IMR-90 (cell line): ENCODE data around the gene FAM131B. TPM values are rescaled to one million over a fixed set of nuclear protein-coding genes. Genes with fewer than 3 reads are reported as not detected.

Source experiments
- ATAC-seq: fragments of 200-7000 bp; cut with Tn5 transposase; 2 replicates; pipeline ENCODE4 v1.9.1; 2020; ENCODE audit warnings: low read depth, mild to moderate bottlenecking, moderate library complexity
- BruUV-seq: library from RNA; stranded (reverse); fragments of 400-500 nt; replicated peaks from 2 replicates; lab custom pipeline; 2021; lab: Mats Ljungman, UMichigan
- CTCF ChIA-PET: fragments of 300-600 bp; formaldehyde crosslinking; extraction: SDS; loops from one replicate; lab custom pipeline; 2021; ENCODE audit warnings: antibody characterized with exemption; lab: Yijun Ruan, JAX
- POLR2A ChIA-PET: fragments of 300-600 bp; sonication (Branson Sonifier 250); formaldehyde crosslinking; loops from one replicate; lab custom pipeline; 2022; ENCODE audit warnings: antibody characterized with exemption; ENCODE audit not compliant: unreplicated experiment; lab: Charles Lee
- DNase-seq: peaks from one replicate; pipeline ENCODE4 v3.0.0; 2013
- H2AFZ ChIP-seq: replicated peaks from 2 replicates; pipeline ENCODE3; 2013; ENCODE audit warnings: low read length, mild to moderate bottlenecking; ENCODE audit not compliant: poor library complexity
- H2AK5ac ChIP-seq: 2 replicates; pipeline ENCODE4 v1.6.1; 2013; ENCODE audit warnings: low read depth, low read length, inconsistent platforms
- H2AK9ac ChIP-seq: replicated peaks from 2 replicates; pipeline ENCODE3; 2013; ENCODE audit warnings: mild to moderate bottlenecking, low read depth, low read length, moderate library complexity; ENCODE audit not compliant: poor library complexity
- H2BK120ac ChIP-seq: 2 replicates; pipeline ENCODE4 v1.6.1; 2013; ENCODE audit warnings: low read depth, low read length, inconsistent platforms
- H2BK15ac ChIP-seq: 3 replicates; pipeline ENCODE4 v1.6.1; 2013; ENCODE audit warnings: low read depth, low read length, inconsistent platforms
- H2BK20ac ChIP-seq: 2 replicates; pipeline ENCODE4 v1.6.1; 2013; ENCODE audit warnings: low read depth, mild to moderate bottlenecking, inconsistent platforms, low read length, moderate library complexity
- H2BK5ac ChIP-seq: 2 replicates; pipeline ENCODE4 v1.6.1; 2013; ENCODE audit warnings: mild to moderate bottlenecking, low read depth, low read length, inconsistent platforms; ENCODE audit not compliant: poor library complexity, severe bottlenecking
- H3K14ac ChIP-seq: replicated peaks from 2 replicates; pipeline ENCODE4 v1.6.1; 2013; ENCODE audit warnings: low read depth, low read length, inconsistent platforms
- H3K18ac ChIP-seq: 2 replicates; pipeline ENCODE4 v1.6.1; 2013; ENCODE audit warnings: low read depth, low read length, control low read depth
- H3K23ac ChIP-seq: 2 replicates; pipeline ENCODE4 v1.6.1; 2013; ENCODE audit warnings: low read depth, low read length, inconsistent platforms
- H3K27ac ChIP-seq: 2 replicates; pipeline ENCODE4 v1.5.1; 2013; ENCODE audit warnings: mild to moderate bottlenecking, control low read depth, low read length; ENCODE audit not compliant: insufficient read depth
- H3K27me3 ChIP-seq: 2 replicates; pipeline ENCODE4 v1.6.1; 2013; ENCODE audit warnings: low read length; ENCODE audit not compliant: control insufficient read depth, insufficient read depth
- H3K36me3 ChIP-seq: 2 replicates; pipeline ENCODE4 v1.6.1; 2013; ENCODE audit warnings: low read length, mixed read lengths; ENCODE audit not compliant: control insufficient read depth, insufficient read depth
- H3K4ac ChIP-seq: 2 replicates; pipeline ENCODE4 v1.6.1; 2013; ENCODE audit warnings: low read depth, low read length, inconsistent platforms
- H3K4me1 ChIP-seq: 2 replicates; pipeline ENCODE4 v1.6.1; 2013; ENCODE audit warnings: low read length, mixed read lengths; ENCODE audit not compliant: control insufficient read depth, insufficient read depth
- H3K4me2 ChIP-seq: 2 replicates; pipeline ENCODE4 v1.6.1; 2013; ENCODE audit warnings: low read depth, mild to moderate bottlenecking, control low read depth, low read length, moderate library complexity
- H3K4me3 ChIP-seq: 2 replicates; pipeline ENCODE4 v1.5.1; 2013; ENCODE audit warnings: low read depth, mild to moderate bottlenecking, control low read depth, low read length, moderate library complexity; ENCODE audit not compliant: insufficient read depth
- H3K56ac ChIP-seq: 2 replicates; pipeline ENCODE4 v1.6.1; 2013; ENCODE audit warnings: low read length, inconsistent platforms; ENCODE audit not compliant: insufficient read depth; ENCODE audit errors: extremely low read depth
- H3K79me1 ChIP-seq, 2 experiments: 2 replicates each; pipeline ENCODE4 v1.6.1; 2013; ENCODE audit warnings: low read length in 2 of 2, inconsistent platforms in 1 of 2, low read depth in 1 of 2
- H3K9ac ChIP-seq: 2 replicates; pipeline ENCODE4 v1.6.1; 2013; ENCODE audit warnings: low read depth, low read length, control low read depth
- H3K9me1 ChIP-seq: 2 replicates; pipeline ENCODE4 v1.6.1; 2013; ENCODE audit warnings: low read length, inconsistent platforms; ENCODE audit not compliant: insufficient read depth
- H3K9me3 ChIP-seq: 2 replicates; pipeline ENCODE4 v1.6.1; 2013; ENCODE audit warnings: low read length; ENCODE audit not compliant: control insufficient read depth, insufficient read depth
- H4K20me1 ChIP-seq: 2 replicates; pipeline ENCODE4 v1.6.1; 2013; ENCODE audit warnings: low read length, inconsistent platforms; ENCODE audit not compliant: insufficient read depth
- H4K5ac ChIP-seq: 2 replicates; pipeline ENCODE4 v1.6.1; 2013; ENCODE audit warnings: mild to moderate bottlenecking, low read depth, low read length, control low read depth
- H4K8ac ChIP-seq, 2 experiments: 2 replicates each; pipeline ENCODE4 v1.6.1; 2013; ENCODE audit warnings: low read depth in 2 of 2, low read length in 2 of 2, control low read depth in 1 of 2, inconsistent platforms in 1 of 2
- H4K91ac ChIP-seq: 2 replicates; pipeline ENCODE4 v1.6.1; 2013; ENCODE audit warnings: low read depth, low read length, inconsistent platforms; ENCODE audit not compliant: insufficient read depth
- CTCF ChIP-seq: conservative IDR thresholded peaks from 2 replicates; pipeline ENCODE4 v1.5.1; 2012; ENCODE audit warnings: mild to moderate bottlenecking, low read depth, low read length, improper control_type of control experiment
- MAZ ChIP-seq: IDR thresholded peaks from 2 replicates; pipeline ENCODE4 v1.6.1; 2012; ENCODE audit warnings: low read depth, mild to moderate bottlenecking, low read length, improper control_type of control experiment, moderate library complexity, borderline replicate concordance
- WGBS, 2 experiments: methylation state at CpG; one replicate each; pipeline versions ENCODE4 v1.1.5 to v1.1.7; 2013; ENCODE audit warnings: missing lambda C conversion rate in 2 of 2; ENCODE audit not compliant: insufficient read length in 1 of 2; ENCODE audit errors: extremely low coverage in 2 of 2; 5-methylcytosine and 5-hydroxymethylcytosine counted together
- dilution Hi-C: fragments of 300-500 bp; cut with HindIII; formaldehyde crosslinking; loops from one replicate; pipeline ENCODE4 v1.14.3; 2018; ENCODE audit warnings: low sequenced_read_pairs; ENCODE audit not compliant: unreplicated experiment
- in situ Hi-C: fragments of 300-500 bp; cut with MboI; formaldehyde crosslinking; loops from 3 replicates; pipeline ENCODE4 v1.14.3; 2019; ENCODE audit warnings: low sequenced_read_pairs, inconsistent platforms, mixed read lengths
- intact Hi-C: fragments of 100-400 bp; cut with micrococcal nuclease; formaldehyde crosslinking; loops from 2 replicates; pipeline ENCODE4 v1.10.0; 2022
- polyA plus RNA-seq, 3 experiments: library from polyadenylated mRNA; depleted of rRNA; stranded (reverse); fragments of >200 nt; gene quantifications; 2 replicates each; pipeline ENCODE4 v1.2.3, GENCODE V29; 2012; ENCODE audit warnings: low replicate concordance in 1 of 3
- total RNA-seq: library from RNA; depleted of rRNA; stranded (reverse); fragments of >200 nt; gene quantifications from 2 replicates; pipeline ENCODE4 v1.2.3, GENCODE V29; 2012

The FAM131B gene
- total and polyA plus RNA-seq, 2 of the 4 experiments (the other 2 are of a cell fraction): 3.4 to 4.3 TPM

- Histone ChIP-seq H3K56ac (no peak overlapping the region), H2AK9ac (no peak overlapping the region), H3K18ac (no peak overlapping the region), H3K9me3 (no peaks in the 10 kb centered on the region), H3K4me3 (no peak overlapping the region), H2BK20ac (no peak overlapping the region), H3K4me1 (no peaks in the 10 kb centered on the region), H2BK15ac (no peak overlapping the region), H3K36me3 (no peaks in the 10 kb centered on the region), H3K27ac (no peak overlapping the region), H3K79me1 (no peaks in the 10 kb centered on the region), H4K91ac (no peak overlapping the region), H3K9me1 (no peaks in the 10 kb centered on the region), H2AFZ (no peak overlapping the region), H3K23ac (no peak overlapping the region), H2BK5ac (no peak overlapping the region), H4K8ac (no peak overlapping the region), H3K9ac (no peak overlapping the region), H3K4ac (no peak overlapping the region), H4K20me1 (no peaks in the 10 kb centered on the region), H3K27me3 (peaks cover 40% of the 10 kb centered on the region), H3K14ac (no peak overlapping the region), H2AK5ac (no peak overlapping the region), H2BK120ac (no peak overlapping the region), H3K4me2 (no peak overlapping the region), H4K5ac (no peak overlapping the region)
- DNase-seq: no peak
- BruUV-seq: no TSS peak
- intact Hi-C loops: no loop called here
- TF ChIP-seq MAZ: no peak
- no peak for TF ChIP-seq CTCF
- ChIA-PET POLR2A (no interaction called here), CTCF (no interaction called here)
- WGBS, 2 experiments: no CpG with 5 or more reads among the region's 5 CpGs
- dilution Hi-C loops: no loop called here
- in situ Hi-C loops: no loop called here
- no peak for ATAC-seq
Measured at GRCh38 chr7:143347950-143348349, 14.6 kb downstream of the FAM131B start.
